Cardiac fibroblast (primary cell): Measurements from ENCODE around the gene SMAD9.

Experiments used
- DNase-seq, 2 donors: peaks; one replicate each; pipeline versions ENCODE4 v3.0.0 to v3.0.0-alpha.2; 2010; ENCODE audit warnings: low read depth in 2 of 2
- H3K4me3 ChIP-seq, 2 donors: replicated peaks in 1 of 2; 1 replicate in 1 of 2; 2 replicates in 1 of 2; pipeline ENCODE4 v1.5.1; 2011; ENCODE audit warnings: low read depth in 2 of 2, low read length in 2 of 2, mild to moderate bottlenecking in 2 of 2, moderate library complexity in 1 of 2
- CTCF ChIP-seq: IDR thresholded peaks from one replicate; pipeline ENCODE4 v1.5.1; 2011; ENCODE audit warnings: low read depth, mild to moderate bottlenecking, low read length, inconsistent platforms

The SMAD9 gene

GRCh38 chr13:36834299-36834698 lies 85.7 kb downstream of the SMAD9 start:
- TF ChIP-seq CTCF = no peak
- no peak overlapping the region for H3K4me3 ChIP-seq
- DNase-seq = peak in 1 of 2 donors; percentile 36

GRCh38 chr13:36831291-36831690 lies 88.7 kb downstream of the SMAD9 start:
- TF ChIP-seq CTCF = no peak
- no peak for DNase-seq
- H3K4me3 ChIP-seq = no peak overlapping the region

- no peak for TF ChIP-seq CTCF
- no peak overlapping the region for H3K4me3 ChIP-seq
- DNase-seq = no peak
Observed at GRCh38 chr13:36829753-36830152, 90.3 kb downstream of the SMAD9 start.

- H3K4me3 ChIP-seq = no peak overlapping the region
- peak in 1 of 2 donors; percentile 19 for DNase-seq
- no peak for TF ChIP-seq CTCF
Observed at GRCh38 chr13:36822785-36823184, 97.3 kb downstream of the SMAD9 start.

GRCh38 chr13:36820222-36820621 lies 99.8 kb downstream of the SMAD9 start:
- H3K4me3 ChIP-seq = peak overlapping the region; percentile 81 to 83
- DNase-seq = peak in 1 of 2 donors; percentile 21
- TF ChIP-seq CTCF = no peak

GRCh38 chr13:36819739-36820090 lies 100.3 kb downstream of the SMAD9 start:
- H3K4me3 ChIP-seq = peak overlapping the region; percentile 81 to 83
- peak; percentile 22 to 38 for DNase-seq
- TF ChIP-seq CTCF = no peak
